NCI-H1092 treated with DMSO at 0.1 percent for 48 hours (cell line): ENCODE results near the gene GSTA4.

Source experiments
- DNase-seq: peaks from one replicate; lab custom pipeline; 2025; lab: John Stamatoyannopoulos, UW

The GSTA4 gene, protein sequence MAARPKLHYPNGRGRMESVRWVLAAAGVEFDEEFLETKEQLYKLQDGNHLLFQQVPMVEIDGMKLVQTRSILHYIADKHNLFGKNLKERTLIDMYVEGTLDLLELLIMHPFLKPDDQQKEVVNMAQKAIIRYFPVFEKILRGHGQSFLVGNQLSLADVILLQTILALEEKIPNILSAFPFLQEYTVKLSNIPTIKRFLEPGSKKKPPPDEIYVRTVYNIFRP

DNA sequence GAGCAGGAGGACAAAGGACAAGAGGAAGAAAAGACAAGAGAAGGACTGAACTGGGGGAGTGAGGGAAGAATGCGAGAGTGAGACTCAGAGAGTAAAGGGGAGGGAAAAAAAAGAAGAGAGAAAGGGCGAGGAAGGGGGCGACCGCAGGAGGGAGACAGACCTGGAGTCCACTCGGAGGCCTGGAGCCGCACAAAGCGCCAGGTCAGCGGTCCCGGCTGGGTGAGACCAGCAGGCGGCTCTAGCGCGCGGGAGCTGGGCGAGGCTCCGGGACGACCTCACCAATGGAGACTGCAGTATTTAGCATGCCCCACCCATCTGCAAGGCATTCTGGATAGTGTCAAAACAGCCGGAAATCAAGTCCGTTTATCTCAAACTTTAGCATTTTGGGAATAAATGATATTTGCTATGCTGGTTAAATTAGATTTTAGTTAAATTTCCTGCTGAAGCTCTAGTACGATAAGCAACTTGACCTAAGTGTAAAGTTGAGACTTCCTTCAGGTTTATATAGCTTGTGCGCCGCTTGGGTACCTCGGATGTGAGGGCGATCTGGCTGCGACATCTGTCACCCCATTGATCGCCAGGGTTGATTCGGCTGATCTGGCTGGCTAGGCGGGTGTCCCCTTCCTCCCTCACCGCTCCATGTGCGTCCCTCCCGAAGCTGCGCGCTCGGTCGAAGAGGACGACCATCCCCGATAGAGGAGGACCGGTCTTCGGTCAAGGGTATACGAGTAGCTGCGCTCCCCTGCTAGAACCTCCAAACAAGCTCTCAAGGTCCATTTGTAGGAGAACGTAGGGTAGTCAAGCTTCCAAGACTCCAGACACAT is at the start of gene GSTA4:
GSTA4 (minus strand) TSS at position 196 of the 824 bp plus-strand sequence. CDS start 1,041 bp downstream, outside the sequence.
- DNase-seq = peak; percentile 96

DNA sequence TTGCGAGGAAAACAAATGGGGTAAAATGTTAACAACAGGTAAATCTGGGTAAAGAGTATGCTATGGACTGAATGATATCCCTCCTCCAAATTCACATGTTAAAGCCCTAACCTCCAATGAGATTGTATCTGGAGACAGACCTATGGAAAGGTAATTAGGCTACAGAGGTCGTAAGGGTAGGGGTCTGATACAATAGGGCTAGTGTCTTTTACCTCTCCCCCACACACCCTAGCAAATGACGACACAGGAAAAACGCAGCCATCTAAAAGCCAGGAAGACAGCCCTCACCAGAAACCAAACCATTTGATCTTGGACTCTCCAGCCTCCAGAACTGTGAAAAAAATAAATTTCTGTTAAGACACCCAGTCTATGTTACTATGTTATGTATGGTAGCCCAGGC is 49.5 kb upstream of the GSTA4 start:
- no peak for DNase-seq

DNA sequence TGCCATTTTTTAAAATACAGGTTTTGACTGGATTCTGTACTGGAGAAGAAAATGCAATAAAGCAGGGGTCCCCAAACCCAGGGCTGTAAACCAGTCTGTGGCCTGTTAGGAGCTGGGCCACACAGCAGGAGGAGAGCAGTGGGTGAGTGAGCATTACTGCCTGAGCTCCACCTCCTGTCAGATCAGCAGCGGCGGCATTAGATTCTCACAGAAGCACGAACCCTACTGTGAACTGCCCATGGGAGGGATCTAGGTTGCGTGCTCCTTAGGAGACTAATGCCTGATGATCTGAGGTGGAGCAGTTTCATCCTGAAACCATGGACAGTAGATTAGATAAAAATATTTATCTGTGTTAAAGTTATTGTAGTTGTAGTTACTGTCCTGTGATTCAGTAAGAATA is 49.0 kb upstream of the GSTA4 start:
- DNase-seq = no peak

DNA sequence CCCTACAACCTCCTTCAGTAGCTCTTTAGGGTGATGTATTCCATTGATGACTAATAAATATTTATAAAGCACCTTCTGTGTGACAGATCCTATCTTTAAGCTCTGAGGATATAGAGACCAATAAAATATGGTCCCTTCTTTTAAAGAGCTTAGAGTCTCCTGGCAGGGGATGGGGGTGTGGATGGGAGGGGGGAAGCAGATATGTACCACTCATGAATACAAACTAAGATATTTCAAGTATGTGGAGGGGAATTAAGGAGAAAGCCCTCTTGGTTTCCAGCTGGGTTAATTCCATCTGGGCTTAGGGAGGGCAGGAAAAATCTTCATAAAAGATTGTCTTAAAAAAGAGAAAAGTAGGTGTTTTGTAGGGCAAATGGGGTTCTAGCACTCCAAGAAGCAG is 48.5 kb upstream of the GSTA4 start:
- DNase-seq = no peak

DNA sequence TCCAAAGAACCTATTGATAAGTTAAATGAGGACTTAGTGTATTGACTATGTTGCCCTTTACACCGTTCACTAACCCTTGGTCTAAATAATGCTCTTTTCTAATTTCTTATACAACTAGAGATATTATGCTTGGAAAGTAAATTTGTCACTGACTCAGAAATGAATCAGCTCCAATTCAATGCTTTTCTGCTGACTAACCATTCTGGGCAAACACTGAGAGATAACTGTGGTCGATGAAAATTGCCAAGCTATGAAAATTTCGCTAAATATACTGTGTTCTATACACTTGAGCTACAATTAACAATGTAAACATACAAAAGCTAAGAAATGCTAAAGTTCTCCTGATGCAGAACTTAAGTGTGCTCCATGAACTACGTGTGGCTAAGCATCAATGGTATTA is 47.0 kb upstream of the GSTA4 start:
- DNase-seq = no peak

DNA sequence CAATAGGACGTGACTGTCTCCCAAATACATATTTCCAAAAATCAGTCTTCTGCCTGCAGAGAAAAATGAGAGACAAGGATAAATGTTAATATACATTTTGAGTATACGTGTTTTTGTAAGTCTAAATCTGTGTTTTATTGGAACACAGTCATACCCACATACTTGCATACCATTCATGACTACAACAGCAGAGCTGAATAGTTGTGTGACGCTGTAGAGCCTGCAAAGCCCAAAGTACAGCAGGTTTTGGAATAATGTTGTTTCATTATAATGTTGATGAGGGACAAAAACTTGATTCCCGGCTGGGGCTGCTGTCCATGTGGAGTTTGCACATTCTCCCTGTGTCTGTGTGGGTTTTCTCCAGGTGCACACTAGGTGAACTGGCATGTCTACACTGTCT is 46.3 kb upstream of the GSTA4 start:
- DNase-seq = no peak

DNA sequence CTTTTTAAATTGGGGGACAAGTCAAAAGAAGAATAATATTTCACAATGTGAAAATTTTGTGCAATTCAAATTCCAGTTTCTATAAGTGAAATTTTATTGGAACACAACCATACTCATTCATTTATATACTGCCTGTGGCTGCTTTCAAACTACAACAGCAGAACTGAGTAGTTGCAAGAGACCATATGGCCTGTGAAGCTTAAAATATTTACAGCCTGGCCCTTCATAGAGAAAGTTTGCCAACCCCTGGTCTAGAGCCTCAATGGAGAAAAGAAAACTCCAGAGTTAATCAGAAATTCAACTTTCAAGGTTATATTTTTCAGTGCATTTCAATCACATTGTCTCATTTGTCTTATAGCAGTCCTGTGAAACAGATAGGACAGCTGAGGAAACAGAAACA is 43.5 kb upstream of the GSTA4 start:
- DNase-seq = no peak

DNA sequence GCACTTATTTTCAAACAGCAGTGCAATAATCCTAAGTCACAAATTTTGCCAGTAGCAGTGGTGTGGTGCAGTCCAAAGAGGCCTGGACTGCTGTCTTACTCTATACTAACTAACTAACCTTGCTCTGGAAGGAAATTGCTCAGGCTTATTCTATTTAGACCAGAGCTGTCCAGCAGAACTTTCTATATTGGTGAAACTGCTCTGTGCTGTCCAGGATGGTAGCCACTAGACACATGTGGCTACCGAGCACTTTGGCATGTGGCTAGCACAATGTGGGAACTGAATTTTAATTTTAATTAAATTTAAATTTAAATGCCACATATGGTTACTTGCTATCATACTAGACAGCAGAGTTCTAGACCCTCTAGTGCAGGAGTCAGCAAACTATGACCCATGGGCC is 43.1 kb upstream of the GSTA4 start:
- no peak for DNase-seq

DNA sequence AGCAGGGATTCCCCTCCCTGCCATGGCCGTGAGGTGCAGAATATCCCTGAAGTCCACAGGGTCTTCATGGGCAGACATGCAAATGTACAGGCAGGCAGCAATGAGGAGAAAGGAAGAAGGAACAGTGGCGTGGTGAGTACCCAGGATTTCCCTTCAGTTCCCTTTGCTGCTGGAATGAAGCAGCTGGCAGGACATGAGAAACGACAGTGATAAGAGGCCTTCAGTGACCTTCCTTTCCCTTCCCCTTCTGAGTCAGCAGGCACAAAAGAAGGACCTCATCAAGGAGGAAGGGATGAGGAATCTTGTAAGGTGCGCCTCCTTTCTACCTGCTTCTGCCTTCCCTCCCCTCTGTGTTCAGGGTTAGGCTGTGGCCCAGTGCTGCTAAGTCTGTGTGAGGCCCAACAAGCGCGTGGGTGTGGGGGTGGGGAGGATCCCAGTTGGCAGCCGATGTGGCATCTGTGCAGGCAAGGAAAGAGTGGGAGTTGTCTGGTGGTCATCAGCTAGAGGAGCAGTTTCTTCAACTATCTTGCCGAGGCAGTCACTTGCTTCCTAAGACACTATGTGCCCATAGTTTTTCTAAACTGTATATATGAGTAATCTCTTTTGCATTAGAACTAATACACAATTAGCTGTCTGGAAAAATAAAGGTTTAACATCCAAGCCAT is 40.6 kb upstream of the GSTA4 start:
- DNase-seq = no peak

DNA sequence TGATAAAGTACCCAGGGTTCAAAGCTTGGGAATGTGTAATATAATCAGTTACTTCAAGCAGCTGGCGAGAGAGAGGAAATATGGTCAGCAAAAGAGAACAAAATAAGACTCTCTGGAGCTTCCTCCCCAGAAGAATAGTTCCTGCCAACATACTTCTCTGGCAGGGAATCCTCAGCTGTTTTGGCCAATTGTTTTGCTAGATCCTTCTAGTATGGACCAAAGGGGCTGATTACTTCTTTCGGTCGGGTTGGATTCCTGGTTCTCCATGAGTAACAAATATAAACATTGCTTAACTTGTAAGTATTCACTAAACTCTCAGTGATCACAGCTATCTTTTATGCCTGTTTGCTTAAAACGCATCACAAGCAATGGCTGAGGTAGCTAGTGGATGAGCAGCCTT is 38.7 kb upstream of the GSTA4 start:
- no peak for DNase-seq

DNA sequence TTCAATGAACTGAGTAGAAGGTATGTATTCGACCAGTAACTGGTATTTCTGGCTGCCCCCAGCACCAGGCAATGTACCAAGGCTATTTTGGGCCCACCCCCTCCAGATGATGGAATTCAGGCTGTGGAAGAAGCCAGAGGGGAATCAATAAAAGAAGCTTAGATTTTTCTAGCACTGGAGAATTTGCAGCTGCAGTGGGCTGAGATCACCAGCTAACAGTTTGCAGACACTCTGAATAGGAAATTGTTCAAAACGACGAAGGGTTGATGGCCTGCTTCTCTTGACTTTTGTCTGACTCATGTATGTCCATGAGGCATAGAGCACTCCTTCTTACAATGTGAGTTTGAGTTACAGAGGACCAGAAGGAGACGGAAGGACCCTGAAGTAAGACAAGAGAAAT is 37.8 kb upstream of the GSTA4 start:
- no peak for DNase-seq

DNA sequence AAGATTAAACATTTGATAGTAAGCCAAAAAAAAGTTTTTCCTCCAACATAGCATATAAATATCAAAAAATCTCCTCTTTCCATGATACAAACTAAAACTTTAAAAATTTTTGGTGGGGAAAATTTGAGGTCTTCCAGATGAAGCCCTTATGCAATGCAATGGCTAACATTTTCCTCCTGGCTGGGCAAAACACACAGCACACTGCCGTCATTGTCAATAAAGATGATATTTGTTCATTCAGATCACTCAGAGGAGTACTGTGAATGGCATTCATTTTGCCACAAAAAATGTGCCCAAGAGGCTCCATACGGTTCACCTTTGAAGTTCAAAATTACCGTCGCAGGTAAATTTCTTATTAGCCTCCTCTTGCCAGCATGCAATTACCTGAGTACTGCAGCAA is 36.2 kb upstream of the GSTA4 start:
- DNase-seq = no peak

DNA sequence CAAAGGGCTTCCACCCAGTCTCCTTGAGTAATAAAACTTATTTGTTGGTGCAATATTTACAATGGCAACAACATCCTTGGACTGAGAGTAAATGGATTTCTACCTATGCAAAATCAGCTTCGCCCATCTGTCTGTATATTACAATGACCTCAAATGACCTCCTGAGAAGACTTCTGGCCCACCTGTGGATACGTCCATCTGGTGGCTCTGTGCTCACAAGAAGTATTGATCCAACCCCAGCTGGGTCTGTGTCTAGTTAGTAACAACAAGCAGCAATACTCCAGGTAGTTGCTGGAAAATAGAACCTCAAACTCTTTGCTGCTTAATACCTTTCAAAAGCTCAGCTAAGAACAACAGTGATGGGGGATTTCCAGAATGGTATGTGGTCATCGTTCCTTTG is 34.7 kb upstream of the GSTA4 start:
- no peak for DNase-seq

DNA sequence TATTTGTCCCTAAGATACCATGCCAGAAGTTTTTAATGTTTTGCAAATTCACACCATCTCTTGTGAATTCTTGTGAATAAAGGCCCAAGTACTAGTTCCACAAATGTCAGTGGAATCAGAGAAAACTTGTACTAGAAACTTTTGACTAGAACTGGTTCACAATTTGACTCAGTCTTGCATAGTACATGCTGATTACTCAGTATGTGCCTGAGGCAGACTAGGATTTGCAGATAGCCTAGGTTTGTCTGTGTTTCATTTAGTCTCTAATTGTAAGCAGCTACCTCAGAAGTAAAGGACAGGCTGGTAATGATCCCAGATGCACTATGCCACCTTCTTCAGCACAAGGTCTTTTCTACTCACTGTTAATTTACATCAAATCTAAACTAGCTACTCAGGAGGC is 34.2 kb upstream of the GSTA4 start:
- DNase-seq = no peak

DNA sequence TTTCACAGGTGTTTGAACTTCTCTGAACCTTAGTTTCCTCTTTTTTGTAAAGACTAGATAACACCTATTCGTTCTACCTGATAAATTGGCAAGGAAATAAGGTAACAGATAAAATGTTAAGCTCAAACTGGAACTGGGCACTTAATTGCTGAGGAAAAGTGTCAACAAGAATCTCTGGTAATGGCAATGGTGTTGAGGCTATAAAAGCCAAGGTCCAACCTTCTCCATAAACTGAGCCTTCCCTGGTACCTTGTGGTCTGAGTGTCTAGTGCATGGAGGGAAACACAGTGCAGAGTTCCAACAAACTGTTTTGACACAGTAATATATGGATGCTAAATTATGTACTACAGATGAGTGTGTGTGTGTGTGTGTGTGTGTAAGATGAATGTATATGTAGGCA is 33.4 kb upstream of the GSTA4 start:
- DNase-seq = no peak

DNA sequence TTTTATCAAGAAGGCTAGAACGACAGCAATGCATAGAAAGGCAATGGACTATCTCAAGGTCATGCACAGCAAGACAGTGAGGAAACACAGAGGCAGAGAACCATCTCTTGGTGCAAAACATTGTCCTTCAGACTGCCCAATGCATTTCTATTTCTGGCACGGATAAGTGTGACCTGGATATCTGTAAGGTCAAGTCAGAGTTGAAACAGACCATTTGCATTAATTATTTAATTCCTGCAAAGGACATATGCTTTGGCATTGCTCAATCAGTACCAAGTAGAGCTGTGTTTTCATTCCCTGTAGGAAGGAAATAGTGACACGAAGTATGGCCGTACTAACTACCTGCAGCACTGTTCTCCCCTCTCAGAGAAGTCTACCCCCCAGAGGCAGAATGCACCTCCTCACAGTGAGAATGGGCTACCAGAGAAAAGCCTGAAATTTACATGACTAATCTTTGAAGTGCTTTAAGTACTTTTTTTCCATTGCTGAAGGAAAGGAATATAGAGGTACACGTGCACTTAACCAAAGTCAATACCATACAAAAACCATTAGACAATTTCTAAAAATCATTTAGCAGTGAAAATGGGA is 32.1 kb upstream of the GSTA4 start:
- no peak for DNase-seq

DNA sequence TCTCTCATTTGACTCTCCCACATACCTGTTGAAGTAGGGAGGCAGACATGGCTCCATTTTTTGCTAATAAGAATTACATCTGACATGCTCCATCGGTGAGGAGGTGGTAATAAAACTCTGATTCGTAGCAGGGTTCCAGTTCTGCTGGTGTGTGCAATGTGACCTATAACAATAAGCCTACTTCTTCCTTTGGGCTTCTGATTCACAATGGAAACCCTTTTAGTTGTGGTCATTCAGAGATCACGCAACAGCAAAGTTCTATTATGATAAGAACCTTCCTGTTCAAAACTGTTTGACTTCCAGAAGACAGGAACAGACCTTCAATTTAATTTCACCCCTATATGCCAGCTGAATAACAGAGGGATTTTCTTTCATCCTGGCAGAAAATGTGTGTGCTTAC is 31.4 kb upstream of the GSTA4 start:
- no peak for DNase-seq

DNA sequence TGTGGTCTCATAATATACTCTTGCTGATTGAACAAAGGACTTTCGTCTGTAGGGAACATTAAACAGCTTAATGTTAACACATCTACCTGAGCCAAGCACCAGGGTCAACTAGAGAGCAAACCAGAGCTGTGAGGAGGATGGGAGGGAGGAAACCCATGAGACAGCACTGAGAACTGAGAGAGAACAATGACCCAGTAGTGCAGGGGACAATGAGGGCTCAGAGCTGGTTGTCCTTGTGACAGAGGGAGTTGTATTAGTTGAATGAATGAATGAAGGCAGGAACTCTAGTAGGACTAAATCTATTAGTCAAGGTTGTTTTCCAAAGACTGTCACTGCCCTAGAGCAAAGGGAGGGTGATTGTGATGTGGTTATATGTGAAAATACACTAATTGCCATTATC is 28.2 kb upstream of the GSTA4 start:
- no peak for DNase-seq

DNA sequence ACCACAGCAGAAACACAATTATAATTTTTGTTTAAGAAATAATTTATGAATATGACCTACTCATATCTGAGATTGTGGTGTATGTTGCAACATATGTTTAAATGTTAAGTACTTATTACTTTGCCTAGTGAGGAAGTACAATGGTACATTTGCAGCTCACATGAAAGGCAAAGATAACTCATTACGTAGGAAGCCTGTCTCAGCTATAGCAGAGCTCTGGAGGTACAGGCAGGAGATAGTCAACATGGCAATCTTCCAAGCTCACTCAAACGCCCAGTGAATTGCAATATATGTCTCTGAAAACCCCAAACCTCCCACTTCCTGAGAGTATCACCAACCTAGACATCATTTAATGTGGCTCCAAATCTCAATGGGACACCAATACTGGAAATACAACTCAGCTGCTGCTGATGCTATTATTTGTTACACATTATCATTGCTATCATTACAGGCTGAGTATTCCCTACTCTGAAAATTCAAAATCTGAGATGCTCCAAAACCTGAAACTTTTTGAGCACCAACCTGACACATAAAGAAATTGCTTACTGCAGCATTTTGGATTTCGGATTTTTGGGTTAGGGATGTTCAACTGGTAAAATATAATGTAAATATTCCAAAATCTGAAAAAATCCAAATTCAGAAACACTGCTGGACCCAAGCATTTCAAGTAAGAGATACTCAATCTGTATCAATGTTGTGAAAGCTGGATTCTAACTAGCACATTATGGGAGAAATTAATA is 25.1 kb upstream of the GSTA4 start:
- DNase-seq = no peak

DNA sequence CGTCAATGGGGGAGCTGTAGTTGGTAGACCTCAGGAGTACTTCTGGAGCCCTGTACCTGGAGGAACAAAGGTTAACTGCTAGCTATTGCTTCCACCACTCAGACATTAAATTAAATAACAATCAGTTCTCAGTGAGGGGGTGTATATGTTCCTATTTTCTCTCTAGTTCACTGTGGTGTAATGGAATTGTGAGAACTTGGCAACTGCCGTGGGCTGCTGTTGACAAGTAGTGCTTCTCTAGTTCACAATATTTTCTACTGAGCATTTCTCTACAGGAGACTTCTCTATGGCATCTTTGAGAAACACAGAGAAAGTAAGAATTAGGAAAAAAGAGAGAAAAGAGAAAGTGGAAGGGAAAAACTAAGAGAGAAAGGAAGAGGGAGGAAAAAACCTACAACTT is 23.4 kb upstream of the GSTA4 start:
- no peak for DNase-seq

DNA sequence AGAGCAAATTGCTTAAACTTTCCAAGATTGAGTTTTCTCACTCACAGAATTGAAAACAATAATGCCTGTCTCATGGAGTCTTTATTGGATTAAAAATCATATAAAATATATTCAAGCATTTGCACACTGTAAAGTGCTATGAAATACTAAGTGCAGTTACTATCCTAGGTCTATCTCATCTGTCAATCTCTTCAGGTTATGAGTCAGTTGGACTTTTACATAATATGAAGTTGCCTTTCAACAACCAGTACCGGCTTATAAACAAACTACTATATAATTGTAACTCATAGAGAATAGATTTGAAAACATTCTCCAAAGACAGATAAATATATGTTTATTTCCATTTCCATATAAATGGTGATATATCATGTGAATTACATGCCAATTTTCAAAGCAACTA is 20.4 kb upstream of the GSTA4 start:
- no peak for DNase-seq

DNA sequence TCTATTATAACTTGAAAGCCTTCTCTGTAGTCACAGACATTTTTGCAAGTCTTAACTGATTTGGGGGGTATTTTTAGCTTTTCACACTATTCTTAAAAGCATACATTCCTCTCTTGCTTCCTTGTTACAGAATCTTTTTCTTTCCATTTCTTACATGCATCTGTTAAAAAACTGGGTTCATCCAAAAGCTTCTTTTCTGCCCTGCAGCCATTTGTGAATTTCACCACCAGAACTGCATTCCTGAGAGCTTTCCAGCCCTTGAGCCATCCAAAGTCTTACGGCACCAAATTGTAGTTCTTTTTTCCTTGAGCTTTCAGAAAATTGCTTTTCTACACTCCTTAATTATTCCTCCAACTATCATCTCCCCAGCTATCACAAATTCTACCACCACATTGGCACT is 19.7 kb upstream of the GSTA4 start:
- DNase-seq = no peak
